ENCODE data around the gene C16orf87.

GRCh38 chr16:46807336-46807735 is 23.6 kb downstream of the C16orf87 start:
- TF ChIP-seq CTCF (IDR thresholded peaks at IDR 0.05) = no peak
- no peak for TF ChIP-seq POLR2A (IDR thresholded peaks at IDR 0.05)
